Left colon (tissue), 2 donors: ENCODE data around the gene STK25. TPM values are rescaled to one million over a fixed set of nuclear protein-coding genes. Genes with fewer than 3 reads are reported as not detected.
A peak's percentile ranks its signal among the peaks of the same experiment; 100 is the strongest.
"Not testable (repeated sequence)": the region's sequence is repeated elsewhere in the genome, so short reads cannot be mapped to it uniquely, and the experiment has no call there.

ENCODE experiments used
- ATAC-seq: fragments of 200-7000 bp; cut with Tn5 transposase; one replicate; pipeline ENCODE4 v1.9.1; 2020; ENCODE audit warnings: mild to moderate bottlenecking, moderate library complexity
- DNase-seq, 2 donors: peaks; one replicate each; pipeline ENCODE4 v3.0.0-alpha.2; 2020
- intact Hi-C, 2 donors: fragments of 100-400 bp; cut with DNase I in 1 of 2; cut with micrococcal nuclease in 1 of 2; formaldehyde crosslinking; loops; one replicate each; pipeline versions ENCODE4 v1.11.2 to v1.14.0; 2022; cut with DNase I, micrococcal nuclease
- total RNA-seq, 2 donors: library from RNA; stranded (reverse); fragmentation: NEBNext Ultra II Directional; extraction: Animal tissue kit (Norgen Biotek cat#: 25700); gene quantifications; one replicate each; pipeline ENCODE4 v1.2.1, GENCODE V29; 2021
- donor health status: DM: no; HTN: no; CAD: no.
- donor health status: DM: yes; HTN: yes; CAD: no.

STK25 gene
- total RNA-seq, 2 donors from 2014 or later: 118 to 119 TPM

- intact Hi-C loops: loop anchor here in 1 of 2 donors (10.0 kb wide), 1 partner anchor 90 kb away; no protein-coding TSS in a partner anchor
Measured at GRCh38 chr2:241514986-241515737, 6.8 kb upstream of the STK25 start.

GRCh38 chr2:241514553-241514952 lies 6.2 kb upstream of the STK25 start:
- intact Hi-C loops: loop anchor here in 1 of 2 donors (10.0 kb wide), 1 partner anchor 90 kb away; no protein-coding TSS in a partner anchor
- ATAC-seq: no peak

More at GRCh38 chr2:241514986-241515737, 6.8 kb upstream of the STK25 start:
- peak; percentile 34 for ATAC-seq
- no peak for DNase-seq

GRCh38 chr2:241511091-241511741 lies 2.8 kb upstream of the STK25 start:
- intact Hi-C loops: loop anchor here in 1 of 2 donors (10.0 kb wide), 1 partner anchor 94 kb away; no protein-coding TSS in a partner anchor
- DNase-seq: no peak
- ATAC-seq: no peak

More at GRCh38 chr2:241514553-241514952, 6.2 kb upstream of the STK25 start:
- no peak for DNase-seq

- intact Hi-C loops: no loop called here
- no peak for DNase-seq
- peak; percentile 4 for ATAC-seq
Measured at GRCh38 chr2:241509155-241509784, 886 bp upstream of the STK25 start.

GRCh38 chr2:241507430-241508239 lies 749 bp downstream of the STK25 start:
- peak in 1 of 2 donors; percentile 62 for DNase-seq
- ATAC-seq: peak; percentile 39
- intact Hi-C loops: no loop called here

- DNase-seq: peak in 1 of 2 donors; percentile 11
- intact Hi-C loops: no loop called here
- ATAC-seq: no peak
Measured at GRCh38 chr2:241506793-241507429, 1.5 kb downstream of the STK25 start.

- ATAC-seq, intact Hi-C loops, DNase-seq: not testable (repeated sequence)
Measured at GRCh38 chr2:241506317-241506716, 2.1 kb downstream of the STK25 start.

GRCh38 chr2:241505781-241506201 lies 2.6 kb downstream of the STK25 start:
- ATAC-seq (no peak), DNase-seq (no peak)
- intact Hi-C loops: no loop called here

GRCh38 chr2:241505086-241505780 lies 3.2 kb downstream of the STK25 start:
- ATAC-seq (no peak), DNase-seq (no peak)
- intact Hi-C loops: no loop called here

GRCh38 chr2:241503776-241504392 lies 4.5 kb downstream of the STK25 start:
- intact Hi-C loops: no loop called here
- ATAC-seq (no peak), DNase-seq (no peak)

GRCh38 chr2:241502281-241502680 lies 6.1 kb downstream of the STK25 start:
- intact Hi-C loops: no loop called here
- ATAC-seq (no peak), DNase-seq (no peak)

GRCh38 chr2:241501551-241501950 lies 6.8 kb downstream of the STK25 start:
- ATAC-seq (no peak), DNase-seq (no peak)
- intact Hi-C loops: no loop called here

- no peak for ATAC-seq
- no peak for DNase-seq
- intact Hi-C loops: no loop called here
Measured at GRCh38 chr2:241501099-241501541, 7.3 kb downstream of the STK25 start.

GRCh38 chr2:241500431-241500975 lies 7.9 kb downstream of the STK25 start:
- intact Hi-C loops: no loop called here
- ATAC-seq (no peak), DNase-seq (no peak)

- ATAC-seq (no peak), DNase-seq (no peak)
- intact Hi-C loops: no loop called here
Measured at GRCh38 chr2:241500016-241500415, 8.4 kb downstream of the STK25 start.

GRCh38 chr2:241499146-241499965 lies 9.0 kb downstream of the STK25 start:
- DNase-seq (no peak), ATAC-seq (no peak)
- intact Hi-C loops: no loop called here
